ENCODE measurements around the gene MME. TPM values are rescaled to one million over a fixed set of nuclear protein-coding genes. Genes with fewer than 3 reads are reported as not detected.
A peak's percentile ranks its signal among the peaks of the same experiment; 100 is the strongest.

MME gene
- total RNA-seq = 1 to 10 TPM in 3 of 4 donors, under 1 TPM in 1; 0.27 to 6.2 (median 3.8) TPM

GRCh38 chr3:155079746-155080487, at the start of gene MME:
Gene MME, plus strand, starts transcription at chr3:155080319. Its CDS starts 3,849 bp downstream, at chr3:155084168.
- no peaks in the 10 kb centered on the region for H3K36me3 ChIP-seq
- intact Hi-C loops (cut with DNase I) = no loop called here
- H3K27ac ChIP-seq = no peak within 1 kb of the TSS
- H3K27me3 ChIP-seq = peaks cover 0 to 51% (median 0%) of the 10 kb centered on the region in 4 donors
- peaks cover 4 to 20% (median 11%) of the 10 kb centered on the region in 3 donors for H3K4me1 ChIP-seq
- TF ChIP-seq POLR2A (IDR thresholded peaks at IDR 0.05) = no peak
- TF ChIP-seq CTCF (IDR thresholded peaks at IDR 0.05) = no peak
- DNase-seq = no peak
- H3K9me3 ChIP-seq = no peaks in the 10 kb centered on the region
- peak within 1 kb of the TSS; percentile 13 to 62 (median 40) for H3K4me3 ChIP-seq
- WGBS, 2 donors = 4 to 6% methylated on average over 6 to 14 of the region's 51 CpGs

GRCh38 chr3:155031186-155031585, 48.9 kb upstream of the MME start:
- Histone ChIP-seq H3K36me3 (no peaks in the 10 kb centered on the region), H3K27ac (no peak overlapping the region)

GRCh38 chr3:155032918-155033317, 47.2 kb upstream of the MME start:
- H3K9me3 ChIP-seq = no peaks in the 10 kb centered on the region
- no peaks in the 10 kb centered on the region for H3K4me1 ChIP-seq
- TF ChIP-seq CTCF (IDR thresholded peaks at IDR 0.05) (no peak), POLR2A (IDR thresholded peaks at IDR 0.05) (no peak)
- no peak overlapping the region for H3K27ac ChIP-seq
- DNase-seq = no peak
- no peaks in the 10 kb centered on the region for H3K27me3 ChIP-seq
- no peaks in the 10 kb centered on the region for H3K36me3 ChIP-seq
- intact Hi-C loops (cut with DNase I) = no loop called here
- no peak overlapping the region for H3K4me3 ChIP-seq

More at GRCh38 chr3:155031186-155031585, 48.9 kb upstream of the MME start:
- no peaks in the 10 kb centered on the region for H3K4me1 ChIP-seq
- TF ChIP-seq CTCF (IDR thresholded peaks at IDR 0.05) (no peak), POLR2A (IDR thresholded peaks at IDR 0.05) (no peak)
- intact Hi-C loops (cut with DNase I) = no loop called here
- DNase-seq = no peak
- H3K4me3 ChIP-seq = no peak overlapping the region
- no peaks in the 10 kb centered on the region for H3K9me3 ChIP-seq
- H3K27me3 ChIP-seq = no peaks in the 10 kb centered on the region

GRCh38 chr3:155034786-155035185, 45.3 kb upstream of the MME start:
- Histone ChIP-seq H3K4me1 (no peaks in the 10 kb centered on the region), H3K36me3 (no peaks in the 10 kb centered on the region), H3K27ac (no peak overlapping the region), H3K4me3 (no peak overlapping the region), H3K27me3 (no peaks in the 10 kb centered on the region), H3K9me3 (no peaks in the 10 kb centered on the region)
- intact Hi-C loops (cut with DNase I) = no loop called here
- DNase-seq = no peak
- WGBS, 2 donors = 41 to 43% methylated on average over 4 of the region's 4 CpGs
- TF ChIP-seq CTCF (IDR thresholded peaks at IDR 0.05) (no peak), POLR2A (IDR thresholded peaks at IDR 0.05) (no peak)

- Histone ChIP-seq H3K9me3 (no peaks in the 10 kb centered on the region), H3K27me3 (no peaks in the 10 kb centered on the region), H3K36me3 (no peaks in the 10 kb centered on the region), H3K27ac (no peak overlapping the region), H3K4me3 (no peak overlapping the region), H3K4me1 (no peaks in the 10 kb centered on the region)
- TF ChIP-seq POLR2A (IDR thresholded peaks at IDR 0.05) (no peak), CTCF (IDR thresholded peaks at IDR 0.05) (no peak)
- DNase-seq = no peak
- intact Hi-C loops (cut with DNase I) = no loop called here
- WGBS, 2 donors = 79 to 89% methylated on average over 2 of the region's 2 CpGs
These were observed 44.6 kb upstream of the MME start for GRCh38 chr3:155035553-155035952.
